A172 (cell line): ENCODE measurements around the gene RRAGD. TPM values are rescaled to one million over a fixed set of nuclear protein-coding genes. Genes with fewer than 3 reads are reported as not detected.
A peak's percentile ranks its signal among the peaks of the same experiment; 100 is the strongest.
"Not testable (repeated sequence)": the region's sequence is repeated elsewhere in the genome, so short reads cannot be mapped to it uniquely, and the experiment has no call there.

Experiments
- DNase-seq: peaks from one replicate; pipeline ENCODE4 v3.0.0-alpha.2; 2015; ENCODE audit warnings: low spot score
- total RNA-seq: library from RNA; depleted of rRNA; stranded (reverse); fragments of >200 nt; shearing (Covaris generic); gene quantifications from 2 replicates; pipeline ENCODE4 v1.2.3, GENCODE V29; 2014

The RRAGD gene
- total RNA-seq, 1 experiment from 2014 or later, result 33.5 TPM

GRCh38 chr6:89411145-89412070 is 665 bp downstream of the RRAGD start:
- no peak for DNase-seq

DNA sequence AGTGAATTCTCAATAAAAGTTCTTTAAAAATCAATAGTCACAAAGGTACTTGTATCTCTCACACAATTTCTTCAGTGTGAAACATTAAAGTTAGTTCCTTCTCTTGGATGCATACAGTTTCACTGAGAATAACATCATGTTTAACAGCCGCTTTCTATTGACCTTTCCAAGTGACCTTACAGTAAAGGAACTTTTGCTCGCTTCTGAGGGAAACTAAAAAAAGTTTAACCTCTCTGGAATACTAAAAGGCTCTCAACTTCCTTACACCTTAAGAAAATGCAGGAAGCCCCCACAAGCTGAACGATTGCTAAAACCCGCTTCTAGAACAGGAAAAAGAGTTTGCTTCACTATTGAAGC is 1.3 kb downstream of the RRAGD start:
- no peak for DNase-seq

DNA sequence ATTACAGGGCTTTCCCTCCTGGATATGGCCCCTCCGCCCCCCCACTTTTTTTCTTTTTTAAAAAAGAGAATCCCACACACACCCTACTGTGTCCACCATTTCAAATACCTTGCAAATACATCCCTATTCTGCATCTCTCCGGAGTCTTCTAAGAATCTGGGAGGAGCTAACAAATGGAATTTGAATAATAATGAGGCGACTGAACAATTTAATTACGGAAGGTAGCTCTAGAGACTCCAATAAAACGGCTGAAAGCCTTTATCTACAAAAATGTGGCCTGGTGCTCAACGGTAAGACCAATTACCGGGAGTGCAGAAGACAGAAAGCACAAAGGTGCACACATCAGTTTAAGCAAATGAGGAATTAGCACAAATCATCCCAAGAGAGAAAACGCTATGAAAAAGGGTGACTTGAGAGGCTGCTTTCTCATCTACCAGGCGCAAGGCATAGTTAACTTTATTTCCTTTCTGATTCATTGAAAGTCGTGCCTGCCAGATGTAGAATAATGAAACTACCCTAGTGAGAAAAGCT is 1.8 kb downstream of the RRAGD start:
- DNase-seq, result no peak

- DNase-seq, result no peak
These were observed 2.5 kb downstream of the RRAGD start for GRCh38 chr6:89409461-89410035.

- DNase-seq, result no peak
These were observed 5.9 kb downstream of the RRAGD start for GRCh38 chr6:89406141-89406540.

DNA sequence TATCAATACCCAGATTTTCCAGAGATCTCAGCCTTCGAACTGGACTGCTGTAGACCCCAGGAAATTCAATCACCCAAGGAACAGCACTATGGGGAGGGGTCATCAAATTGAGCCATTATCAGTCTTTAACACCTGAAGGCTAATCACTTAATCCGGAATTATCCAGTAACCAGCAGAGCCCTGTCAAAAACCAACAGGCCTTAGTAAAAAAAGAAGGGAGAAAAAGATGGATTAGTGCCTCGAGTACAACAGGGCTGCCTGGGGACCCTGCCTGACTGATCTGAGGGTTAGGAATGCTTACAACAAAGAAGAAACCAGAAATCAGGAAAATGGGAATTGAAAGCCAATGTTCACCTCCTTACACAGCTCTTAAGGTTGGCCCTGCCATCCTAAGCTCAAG is 7.6 kb downstream of the RRAGD start:
- DNase-seq, result no peak

- no peak for DNase-seq
These were observed 9.3 kb downstream of the RRAGD start for GRCh38 chr6:89402776-89403175.

GRCh38 chr6:89400912-89401399 is 11.1 kb downstream of the RRAGD start:
- DNase-seq, result no peak

DNA sequence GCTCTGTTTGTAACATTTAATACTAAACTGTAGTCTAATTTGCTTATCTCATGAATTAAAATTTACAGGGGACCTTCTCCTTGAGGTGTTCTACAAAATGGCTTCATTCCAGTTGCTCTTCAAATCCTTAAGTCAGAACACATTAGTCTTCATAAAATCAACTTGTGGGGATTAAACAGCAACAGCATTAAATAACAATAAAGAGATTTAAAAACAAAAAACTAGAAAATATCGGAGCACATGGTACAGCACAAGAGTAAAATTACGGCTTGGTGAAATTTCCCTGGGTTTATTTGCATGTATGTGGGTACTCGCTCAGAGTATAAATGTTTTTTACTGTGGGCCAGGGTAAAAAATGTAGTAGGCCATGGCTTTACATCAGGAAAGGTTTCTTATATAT is 12.0 kb downstream of the RRAGD start:
- DNase-seq, result no peak

- no peak for DNase-seq
These were observed 13.1 kb downstream of the RRAGD start for GRCh38 chr6:89398762-89399525.

- not testable (repeated sequence) for DNase-seq
These were observed 14.2 kb downstream of the RRAGD start for GRCh38 chr6:89397884-89398283.

DNA sequence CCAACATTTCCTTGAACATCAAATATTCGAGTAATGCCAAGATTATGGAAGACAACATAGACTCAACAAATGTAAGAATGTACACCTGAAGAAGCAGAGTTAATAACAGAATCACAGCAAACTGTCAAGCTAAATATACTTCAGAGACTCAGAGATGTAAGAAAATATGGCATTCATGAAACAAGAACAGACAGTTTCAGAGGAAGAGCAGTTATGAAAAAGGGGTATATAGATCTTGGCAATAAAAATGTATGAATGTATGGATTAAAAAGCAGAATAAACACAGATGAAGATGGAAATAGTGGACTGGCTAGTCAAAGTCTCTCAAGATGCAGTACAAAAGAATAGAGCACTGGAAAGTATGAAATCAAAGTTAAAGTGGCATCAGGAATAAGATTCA is 18.4 kb downstream of the RRAGD start:
- DNase-seq, result no peak

DNA sequence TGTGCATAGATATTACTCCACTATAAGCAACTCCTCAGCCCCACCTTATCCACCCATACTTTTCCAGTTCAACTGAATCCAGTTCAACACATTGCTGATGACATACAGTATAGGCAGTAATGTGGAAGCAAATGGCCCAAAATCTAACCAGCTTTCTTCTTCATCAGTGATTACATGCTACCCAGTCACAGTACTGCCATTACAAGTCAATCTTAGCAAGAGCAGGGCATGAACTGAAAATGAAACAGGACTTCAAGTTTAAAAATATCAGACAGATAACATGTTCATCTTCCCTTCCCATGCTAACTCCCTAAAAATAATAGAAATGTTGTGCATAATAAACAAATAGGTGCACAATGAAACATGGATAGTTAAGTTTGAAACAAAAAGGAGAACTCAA is 19.2 kb downstream of the RRAGD start:
- DNase-seq, result no peak

- no peak for DNase-seq
These were observed 23.2 kb downstream of the RRAGD start for GRCh38 chr6:89388846-89389245.

- DNase-seq, result no peak
These were observed 24.4 kb downstream of the RRAGD start for GRCh38 chr6:89387516-89388201.

- DNase-seq, result no peak
These were observed 25.1 kb downstream of the RRAGD start for GRCh38 chr6:89386917-89387491.

- DNase-seq, result no peak
These were observed 26.2 kb downstream of the RRAGD start for GRCh38 chr6:89385846-89386245.

- DNase-seq, result peak; percentile 67
These were observed 26.9 kb downstream of the RRAGD start for GRCh38 chr6:89385156-89385667.

DNA sequence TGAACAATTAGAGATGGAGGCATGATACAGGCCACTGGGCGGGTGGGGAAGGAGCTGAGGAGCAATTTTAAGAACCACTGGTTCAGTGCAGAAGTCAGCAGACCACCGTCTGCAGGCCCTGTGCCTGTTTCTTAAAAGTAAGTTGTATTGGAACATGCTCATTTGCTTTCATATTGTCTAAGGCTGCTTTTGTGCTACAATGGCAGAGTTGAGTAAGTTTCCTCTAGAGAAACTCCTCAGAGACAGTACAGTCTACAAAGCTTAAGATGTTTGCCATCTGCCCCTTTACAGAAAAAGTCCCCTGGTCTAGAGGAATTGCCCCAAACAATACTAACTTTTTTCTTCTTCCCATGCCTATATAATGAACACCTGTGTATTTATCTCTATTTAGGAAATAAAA is 31.0 kb downstream of the RRAGD start:
- DNase-seq, result no peak

DNA sequence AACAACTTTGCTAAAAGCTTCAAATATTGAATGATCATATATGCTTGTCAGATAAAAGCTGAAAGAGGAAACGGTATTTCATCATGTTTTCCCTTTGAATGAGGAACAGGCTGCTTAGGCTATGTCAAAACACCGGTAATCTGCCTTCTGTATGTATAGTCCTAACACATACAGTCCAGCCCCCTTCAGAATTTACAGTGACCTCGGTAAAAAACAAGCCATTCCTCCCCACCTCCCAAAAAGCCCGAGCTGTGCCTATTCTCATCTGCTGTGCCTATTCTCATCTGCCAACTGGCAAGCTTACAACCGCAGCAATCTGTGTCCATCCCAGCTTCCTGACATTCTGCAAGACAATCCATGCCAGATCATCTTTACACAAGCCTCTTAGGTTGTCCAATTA is 32.8 kb downstream of the RRAGD start:
- DNase-seq, result no peak

DNA sequence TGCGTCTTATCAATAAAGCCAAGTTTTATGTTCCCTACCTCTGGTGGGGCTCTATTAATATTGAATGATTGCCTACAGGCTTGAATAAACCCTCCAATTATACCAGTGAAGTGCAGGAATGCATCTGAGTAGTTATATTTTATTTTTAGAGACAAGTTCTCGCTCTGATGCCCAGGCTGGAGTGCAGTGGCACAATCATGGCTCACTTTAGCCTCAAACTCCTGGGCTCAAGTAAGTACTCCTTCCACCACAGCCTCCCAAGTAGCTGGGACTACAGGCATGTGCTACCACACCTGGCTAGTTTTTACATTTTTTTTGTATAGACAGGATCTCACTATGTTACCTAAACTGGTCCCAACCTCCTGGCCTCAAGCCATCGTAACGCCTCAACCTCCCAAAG is 33.4 kb downstream of the RRAGD start:
- DNase-seq, result no peak
